ENCODE measurements around the gene FSTL5.
"Not testable (repeated sequence)": the region's sequence is repeated elsewhere in the genome, so short reads cannot be mapped to it uniquely, and the experiment has no call there.

The FSTL5 gene

GRCh38 chr4:161762796-161763195 is 401.0 kb downstream of the FSTL5 start:
- no peaks in the 10 kb centered on the region for H4K20me1 ChIP-seq (ENCODE audit: low read depth, low read length)
- no peak overlapping the region for H3K9ac ChIP-seq (ENCODE audit: low read length)
- H3F3A ChIP-seq (ENCODE audit: insufficient read depth): no peaks in the 10 kb centered on the region
- no peaks in the 10 kb centered on the region for H3K9me2 ChIP-seq (replicated peaks; ENCODE audit: insufficient read depth, low read length)
- no peaks in the 10 kb centered on the region for H3K79me2 ChIP-seq (ENCODE audit: insufficient read depth, low read length)
- H3K4me2 ChIP-seq (ENCODE audit: low read depth, low read length, poor library complexity, severe bottlenecking): no peak overlapping the region
- no peaks in the 10 kb centered on the region for H3K27me3 ChIP-seq (ENCODE audit: low read length)
- H3K4me3 ChIP-seq (ENCODE audit: insufficient read depth, low read length, poor library complexity, severe bottlenecking): no peak overlapping the region
- no peaks in the 10 kb centered on the region for H3K36me3 ChIP-seq (ENCODE audit: low read length)
- H3K27ac ChIP-seq (ENCODE audit: low read depth, low read length): no peak overlapping the region
- no peak for TF ChIP-seq CTCF (IDR thresholded peaks at IDR 0.05; ENCODE audit: insufficient read depth, low read length, poor library complexity, severe bottlenecking)
- no peak for TF ChIP-seq EZH2phosphoT487 (conservative IDR thresholded peaks at IDR 0.05; ENCODE audit: low read length)
- H3K9me3 ChIP-seq (ENCODE audit: insufficient read depth, low read length): no peaks in the 10 kb centered on the region
- H2AFZ ChIP-seq (ENCODE audit: low read depth, low read length, severe bottlenecking): no peak overlapping the region

- H3K27ac ChIP-seq (ENCODE audit: low read depth, low read length): no peak overlapping the region
- H3K36me3 ChIP-seq (ENCODE audit: low read length): no peaks in the 10 kb centered on the region
- H4K20me1 ChIP-seq (ENCODE audit: low read depth, low read length): no peaks in the 10 kb centered on the region
- no peak overlapping the region for H2AFZ ChIP-seq (ENCODE audit: low read depth, low read length, severe bottlenecking)
- H3K9me2 ChIP-seq (replicated peaks; ENCODE audit: insufficient read depth, low read length): no peaks in the 10 kb centered on the region
- H3K4me3 ChIP-seq (ENCODE audit: insufficient read depth, low read length, poor library complexity, severe bottlenecking): no peak overlapping the region
- no peaks in the 10 kb centered on the region for H3K9me3 ChIP-seq (ENCODE audit: insufficient read depth, low read length)
- no peaks in the 10 kb centered on the region for H3F3A ChIP-seq (ENCODE audit: insufficient read depth)
- H3K9ac ChIP-seq (ENCODE audit: low read length): no peak overlapping the region
- TF ChIP-seq CTCF (IDR thresholded peaks at IDR 0.05; ENCODE audit: insufficient read depth, low read length, poor library complexity, severe bottlenecking): no peak
- no peak overlapping the region for H3K4me2 ChIP-seq (ENCODE audit: low read depth, low read length, poor library complexity, severe bottlenecking)
- H3K27me3 ChIP-seq (ENCODE audit: low read length): no peaks in the 10 kb centered on the region
- no peaks in the 10 kb centered on the region for H3K79me2 ChIP-seq (ENCODE audit: insufficient read depth, low read length)
These were observed 403.8 kb downstream of the FSTL5 start for GRCh38 chr4:161760008-161760407.

GRCh38 chr4:161758412-161758811 is 405.4 kb downstream of the FSTL5 start:
- H3K79me2 ChIP-seq (ENCODE audit: insufficient read depth, low read length); H3K4me2 ChIP-seq (ENCODE audit: low read depth, low read length, poor library complexity, severe bottlenecking); H3K9me2 ChIP-seq (replicated peaks; ENCODE audit: insufficient read depth, low read length); H3K27me3 ChIP-seq (ENCODE audit: low read length); H3K9me3 ChIP-seq (ENCODE audit: insufficient read depth, low read length); H3F3A ChIP-seq (ENCODE audit: insufficient read depth); H4K20me1 ChIP-seq (ENCODE audit: low read depth, low read length); H3K9ac ChIP-seq (ENCODE audit: low read length); H3K27ac ChIP-seq (ENCODE audit: low read depth, low read length); H3K36me3 ChIP-seq (ENCODE audit: low read length); H2AFZ ChIP-seq (ENCODE audit: low read depth, low read length, severe bottlenecking); H3K4me3 ChIP-seq (ENCODE audit: insufficient read depth, low read length, poor library complexity, severe bottlenecking): not testable (repeated sequence)

GRCh38 chr4:161728929-161729328 is 434.9 kb downstream of the FSTL5 start:
- no peak overlapping the region for H3K9ac ChIP-seq (ENCODE audit: low read length)
- no peak for TF ChIP-seq EZH2phosphoT487 (conservative IDR thresholded peaks at IDR 0.05; ENCODE audit: low read length)
- no peaks in the 10 kb centered on the region for H3K27me3 ChIP-seq (ENCODE audit: low read length)
- no peaks in the 10 kb centered on the region for H3K36me3 ChIP-seq (ENCODE audit: low read length)
- H2AFZ ChIP-seq (ENCODE audit: low read depth, low read length, severe bottlenecking): no peak overlapping the region
- no peak overlapping the region for H3K27ac ChIP-seq (ENCODE audit: low read depth, low read length)
- H4K20me1 ChIP-seq (ENCODE audit: low read depth, low read length): no peaks in the 10 kb centered on the region
- no peaks in the 10 kb centered on the region for H3F3A ChIP-seq (ENCODE audit: insufficient read depth)
- H3K79me2 ChIP-seq (ENCODE audit: insufficient read depth, low read length): no peaks in the 10 kb centered on the region
- H3K4me2 ChIP-seq (ENCODE audit: low read depth, low read length, poor library complexity, severe bottlenecking): no peak overlapping the region
- no peak overlapping the region for H3K4me3 ChIP-seq (ENCODE audit: insufficient read depth, low read length, poor library complexity, severe bottlenecking)
- H3K9me3 ChIP-seq (ENCODE audit: insufficient read depth, low read length): no peaks in the 10 kb centered on the region
- no peaks in the 10 kb centered on the region for H3K9me2 ChIP-seq (replicated peaks; ENCODE audit: insufficient read depth, low read length)

Data from SU-DHL-6 (cell line).